Stimulated activated CD8-positive, alpha-beta memory T cell treated with anti-CD3 and anti-CD28 coated beads, Interleukin-12 subunit alpha, Interleukin-12 subunit beta, amount 100 ng/mL, for 24 hours (primary cell): ENCODE measurements around the gene PABPC1L.

ENCODE experiments used
- DNase-seq: peaks from one replicate; pipeline ENCODE4 v3.0.0-alpha.2; 2020; ENCODE audit errors: extremely low read depth

The PABPC1L gene

DNA sequence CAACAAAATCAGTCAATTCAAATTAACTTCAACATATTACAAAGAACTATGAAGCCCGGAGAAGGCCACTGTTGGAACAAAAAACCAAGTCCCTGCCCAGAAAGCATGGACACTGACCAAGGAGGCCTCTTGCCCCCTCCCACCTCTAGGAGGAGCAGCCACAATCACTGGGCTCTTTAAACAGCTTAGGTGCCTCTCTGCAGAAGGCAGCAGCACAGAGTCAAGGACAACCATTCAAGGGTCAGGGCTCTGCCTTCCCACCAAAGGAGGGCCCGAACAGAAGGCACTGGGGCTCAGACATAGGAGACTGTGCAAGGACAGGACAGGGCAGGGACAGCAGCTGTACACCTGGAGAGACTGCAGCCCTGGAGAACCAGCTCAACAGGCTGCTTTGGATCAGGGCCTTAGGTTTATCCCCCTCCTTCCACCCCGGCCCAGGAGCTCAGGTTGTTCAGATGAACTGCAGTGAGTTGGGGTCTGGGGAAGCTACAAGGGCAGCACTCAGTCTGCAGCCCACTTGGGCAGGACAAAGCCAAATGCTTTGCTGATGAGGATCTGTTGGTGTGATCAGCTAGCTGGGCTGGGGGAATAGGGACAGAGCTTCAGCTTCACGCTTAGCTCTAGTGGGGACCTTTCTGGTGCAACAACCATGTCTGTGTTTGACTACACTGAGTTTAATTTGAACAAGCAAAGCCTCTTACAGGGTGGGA, 32.6 kb downstream of the PABPC1L start:
- no peak for DNase-seq

DNA sequence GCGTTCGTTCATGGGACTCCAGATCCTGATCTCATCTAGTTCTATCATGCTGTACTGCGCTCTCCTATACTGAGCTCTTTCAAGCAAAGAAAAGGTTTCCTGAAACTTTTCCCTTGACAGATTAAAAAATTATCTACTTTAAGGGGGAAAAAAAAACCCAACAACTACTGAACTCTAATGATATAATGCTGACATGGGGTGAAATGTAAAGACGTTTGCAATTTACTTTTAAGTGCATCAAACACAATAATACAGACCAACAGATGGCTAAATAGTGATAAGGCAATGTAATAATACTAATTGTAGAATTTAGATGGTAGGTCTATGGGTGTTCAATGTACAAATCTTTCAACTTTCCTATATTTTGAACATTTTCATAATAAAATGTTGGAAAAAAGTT, 34.0 kb downstream of the PABPC1L start:
- no peak for DNase-seq

DNA sequence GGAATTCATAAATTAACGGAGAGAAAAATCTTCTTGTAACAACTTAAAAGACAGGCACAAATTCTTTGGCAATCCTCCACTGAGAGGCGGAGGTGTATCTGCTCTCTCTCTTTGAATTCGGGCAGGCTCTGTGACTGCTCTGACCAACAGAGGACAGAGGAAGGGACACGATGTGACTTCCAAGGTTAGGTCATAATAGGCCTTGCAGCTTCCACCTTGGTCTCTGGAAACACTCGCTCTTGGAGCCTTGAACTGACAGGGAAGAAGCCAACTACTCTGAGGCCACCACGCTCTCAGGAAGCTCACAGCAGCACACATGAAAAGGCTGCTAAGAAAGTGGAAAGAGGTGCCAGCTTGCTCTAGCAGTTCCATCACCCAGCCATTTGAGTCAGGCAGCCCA, 35.4 kb downstream of the PABPC1L start:
- no peak for DNase-seq

- no peak for DNase-seq
These were observed 36.5 kb downstream of the PABPC1L start for GRCh38 chr20:44946271-44946852.

- no peak for DNase-seq
These were observed 38.2 kb downstream of the PABPC1L start for GRCh38 chr20:44948107-44948506.

GRCh38 chr20:44948513-44948912, 38.7 kb downstream of the PABPC1L start:
- DNase-seq, result no peak

GRCh38 chr20:44950368-44950767, 40.5 kb downstream of the PABPC1L start:
- DNase-seq, result no peak

GRCh38 chr20:44952731-44953130, 42.9 kb downstream of the PABPC1L start:
- DNase-seq, result no peak

DNA sequence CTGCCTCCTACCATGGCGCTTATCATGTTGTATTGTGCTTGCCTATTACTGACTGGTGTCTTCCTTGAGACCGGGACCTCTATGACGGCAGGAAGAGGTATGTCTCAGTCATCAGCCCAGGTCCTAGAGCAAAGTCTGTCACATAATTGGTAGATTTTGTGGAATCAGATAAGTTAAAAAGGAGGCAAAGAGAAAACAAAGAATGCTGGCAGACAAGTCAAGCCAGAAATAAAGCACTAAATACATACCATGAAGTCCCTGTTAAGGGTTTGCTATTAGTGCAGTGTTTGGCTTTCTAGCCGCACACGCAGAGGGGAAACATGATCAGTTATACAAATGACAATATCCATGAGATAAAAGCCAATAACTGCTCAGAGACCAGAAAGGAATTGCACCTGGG, 44.4 kb downstream of the PABPC1L start:
- DNase-seq, result no peak

DNA sequence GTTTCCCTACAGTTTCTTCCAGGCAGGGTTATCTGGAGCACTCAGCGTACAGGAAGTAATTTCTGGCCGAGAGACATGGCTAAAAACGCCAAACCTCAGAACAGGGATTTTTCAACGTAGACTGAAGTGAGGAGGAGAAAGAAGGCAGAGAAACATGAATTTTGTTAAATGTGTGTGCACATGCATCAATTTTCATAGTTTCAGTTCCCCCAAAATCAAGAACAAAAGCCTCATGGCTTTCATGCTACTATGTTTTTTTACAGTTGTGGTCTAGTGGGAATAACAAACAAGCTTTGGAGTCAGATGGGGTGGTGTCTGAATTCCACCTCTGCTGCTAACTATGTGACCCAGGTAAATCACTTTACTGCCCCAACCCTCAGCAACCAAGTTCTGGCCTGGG, 45.4 kb downstream of the PABPC1L start:
- no peak for DNase-seq

DNA sequence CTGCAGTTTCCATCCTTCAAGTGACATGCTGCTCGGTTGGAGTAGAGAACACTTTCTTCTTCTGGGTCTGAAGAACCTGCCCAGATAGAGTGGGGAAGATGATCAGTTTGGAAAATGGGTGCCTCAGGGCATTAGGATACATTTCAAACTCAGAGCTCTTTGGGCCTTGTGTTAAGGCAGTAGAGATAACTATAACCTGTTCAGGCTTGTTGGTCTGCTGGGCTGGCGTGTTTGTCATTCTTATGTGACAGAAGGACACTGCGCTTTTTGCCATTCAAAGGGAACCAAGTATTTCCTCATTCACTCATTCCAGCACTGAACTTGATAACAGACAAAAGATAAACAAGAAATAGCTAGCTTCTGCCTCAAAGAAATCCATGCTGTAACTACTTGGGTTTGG, 46.5 kb downstream of the PABPC1L start:
- DNase-seq, result no peak

DNA sequence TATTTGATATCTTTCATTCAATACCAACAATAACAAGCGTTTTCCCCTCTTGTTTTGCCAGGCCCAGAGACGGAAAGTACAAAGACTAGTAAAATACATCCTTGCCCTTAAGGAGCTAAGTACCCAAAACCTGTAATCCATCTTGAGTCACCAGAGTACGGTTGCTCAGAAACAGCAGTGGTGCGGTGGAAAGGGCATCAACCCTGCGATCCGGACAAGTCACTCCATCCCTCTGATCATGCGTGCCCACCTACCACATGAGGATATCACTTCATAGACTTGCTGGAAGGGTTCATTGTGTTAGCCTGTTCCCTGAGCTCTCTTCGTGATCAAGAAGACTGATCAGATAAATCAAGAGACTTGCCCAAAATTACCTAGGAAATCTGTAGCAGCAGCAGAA, 48.4 kb downstream of the PABPC1L start:
- no peak for DNase-seq

GRCh38 chr20:44959082-44959637, 49.3 kb downstream of the PABPC1L start:
- no peak for DNase-seq

DNA sequence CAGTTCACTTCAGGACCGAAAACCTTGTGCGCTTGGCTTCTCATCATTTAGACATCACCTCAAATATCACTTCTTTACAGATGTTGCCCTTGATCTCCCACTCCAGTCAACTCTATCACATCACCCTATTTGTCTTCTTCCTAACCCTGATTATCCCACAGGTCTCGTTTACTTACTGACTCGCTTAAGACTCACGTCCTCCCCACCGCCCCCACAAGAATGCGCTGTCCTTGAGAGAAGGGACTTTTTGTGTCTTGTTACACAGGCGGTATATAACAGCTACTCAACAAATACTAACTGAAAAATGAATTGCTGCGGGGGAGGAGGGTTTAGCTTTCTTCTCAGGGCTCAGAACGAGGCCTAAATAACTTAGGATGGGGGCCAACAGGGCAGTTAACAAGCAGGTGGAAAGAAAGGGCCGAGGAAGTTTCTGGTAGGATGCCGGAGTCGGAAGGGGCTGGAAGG, 49.8 kb downstream of the PABPC1L start:
- peak; percentile 49 for DNase-seq

GRCh38 chr20:44960103-44960852, 50.4 kb downstream of the PABPC1L start, which contains the start of gene TOMM34:
Gene TOMM34 (minus strand): TSS chr20:44960397. CDS start chr20:44960333, 64 bp downstream.
- DNase-seq, result peak; percentile 93

GRCh38 chr20:44961011-44961869, 51.4 kb downstream of the PABPC1L start:
- no peak for DNase-seq

- DNase-seq, result no peak
These were observed 52.0 kb downstream of the PABPC1L start for GRCh38 chr20:44961870-44962267.

GRCh38 chr20:44962483-44962882, 52.6 kb downstream of the PABPC1L start:
- DNase-seq, result no peak

GRCh38 chr20:44963325-44964215, 53.7 kb downstream of the PABPC1L start:
- DNase-seq, result no peak

DNA sequence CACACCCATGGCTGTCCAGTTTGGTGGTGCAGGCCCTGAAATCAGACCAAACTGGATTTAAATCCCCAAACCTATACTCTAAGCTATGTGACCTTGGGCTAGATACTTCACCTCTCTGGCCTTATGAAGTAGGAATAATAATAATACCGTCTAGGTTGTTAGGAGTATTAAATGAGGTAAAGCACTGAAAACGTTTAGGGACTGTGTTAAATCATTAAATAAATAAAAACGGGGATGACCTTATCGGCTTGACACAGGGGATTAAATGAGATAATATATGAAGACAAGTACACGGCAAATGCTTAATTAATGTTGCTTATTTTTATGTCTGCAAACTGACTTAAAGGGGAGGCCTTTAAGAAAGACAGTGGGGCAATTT, 55.8 kb downstream of the PABPC1L start:
- no peak for DNase-seq
